ENCODE data around the gene TBX4.
A peak's percentile ranks its signal among the peaks of the same experiment; 100 is the strongest.

Gene TBX4
- total RNA-seq: 0 reads per million in 3 experiments

DNA sequence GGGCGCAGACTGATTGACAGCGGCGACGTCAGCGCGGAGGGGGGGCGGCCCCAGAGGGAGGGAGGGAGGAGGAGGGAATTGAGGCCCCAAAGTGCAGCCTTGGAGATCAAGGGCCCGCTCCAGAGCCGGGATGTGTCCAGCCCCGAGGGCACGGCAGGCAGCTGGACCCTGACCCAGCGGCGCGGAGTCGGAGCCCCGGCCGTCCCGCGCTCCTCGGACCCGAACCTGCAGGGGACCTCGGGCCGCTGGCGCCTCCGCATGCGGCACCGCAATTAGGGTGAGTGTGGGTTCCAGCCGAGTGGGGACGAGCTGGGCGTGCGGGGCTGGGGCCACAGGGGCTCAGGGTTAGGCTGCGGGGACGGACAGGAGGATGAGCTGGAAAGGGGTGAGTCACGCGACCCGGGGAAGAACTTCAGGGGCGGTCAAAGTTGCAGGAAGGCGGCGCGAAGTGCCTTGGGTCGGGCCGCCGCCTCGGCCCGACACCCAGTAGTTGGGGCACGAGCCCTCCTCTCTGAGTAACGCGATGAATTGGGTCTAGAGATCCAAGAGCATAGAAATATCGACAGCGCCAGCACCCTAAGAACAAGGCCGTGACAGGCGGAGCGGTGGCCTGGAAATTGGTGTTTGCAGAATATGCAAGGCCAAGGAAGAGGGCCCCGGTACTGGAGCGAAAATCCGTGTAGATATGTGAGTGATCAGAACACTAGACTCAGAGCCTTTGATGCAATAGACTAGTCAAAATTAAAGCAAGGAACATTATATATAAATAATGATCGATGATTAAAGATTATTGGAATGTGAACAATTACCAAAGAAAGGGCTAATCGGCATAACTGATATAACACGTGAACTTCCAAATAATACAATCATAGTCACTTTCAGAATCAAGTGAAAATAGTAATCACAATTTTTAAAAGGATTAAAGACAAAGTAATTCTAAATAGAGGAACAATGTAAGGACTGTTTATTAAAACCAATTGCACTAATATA is at the start of gene TBX4:
Gene TBX4 (plus strand): TSS at position 122 of the 990 bp plus-strand sequence. CDS start 4,069 bp downstream, outside the sequence.
- no peak for DNase-seq

DNA sequence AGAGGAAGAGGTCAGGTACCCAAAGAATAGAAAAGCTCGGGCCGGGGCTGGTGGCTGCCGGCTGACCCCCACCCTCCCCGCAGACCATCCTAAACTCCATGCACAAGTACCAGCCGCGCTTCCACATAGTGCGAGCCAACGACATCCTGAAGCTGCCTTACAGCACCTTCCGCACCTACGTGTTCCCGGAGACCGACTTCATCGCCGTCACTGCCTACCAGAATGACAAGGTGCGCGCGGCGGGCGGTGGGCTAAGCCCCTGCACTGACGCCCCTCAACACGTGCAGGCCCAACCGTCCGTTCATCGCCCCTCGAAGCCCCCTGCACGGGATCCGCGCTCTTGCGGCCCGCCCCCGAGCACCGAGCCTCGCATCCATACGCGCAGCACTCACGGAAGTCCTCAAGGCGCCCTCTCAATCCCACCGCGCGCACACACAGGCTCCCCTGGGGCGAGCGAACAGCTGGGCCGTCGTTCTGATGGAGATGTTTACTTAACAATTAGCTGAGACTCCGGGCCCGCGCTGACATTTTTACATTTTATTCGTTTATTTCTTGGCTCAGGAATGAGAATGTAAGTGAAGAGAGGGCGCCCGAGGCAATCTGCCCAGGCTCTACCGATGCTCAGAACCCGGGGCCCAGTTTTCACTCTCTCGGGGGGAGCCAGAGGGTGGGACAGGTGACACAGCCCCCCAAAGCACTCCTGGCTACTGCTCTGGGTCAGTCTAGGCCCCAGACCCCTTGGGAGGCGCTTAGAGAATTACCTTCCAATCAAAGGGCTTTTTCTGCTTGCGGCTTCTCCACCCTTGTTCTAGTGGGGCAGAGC is 49.0 kb upstream of the TBX4 start:
- DNase-seq: no peak

DNA sequence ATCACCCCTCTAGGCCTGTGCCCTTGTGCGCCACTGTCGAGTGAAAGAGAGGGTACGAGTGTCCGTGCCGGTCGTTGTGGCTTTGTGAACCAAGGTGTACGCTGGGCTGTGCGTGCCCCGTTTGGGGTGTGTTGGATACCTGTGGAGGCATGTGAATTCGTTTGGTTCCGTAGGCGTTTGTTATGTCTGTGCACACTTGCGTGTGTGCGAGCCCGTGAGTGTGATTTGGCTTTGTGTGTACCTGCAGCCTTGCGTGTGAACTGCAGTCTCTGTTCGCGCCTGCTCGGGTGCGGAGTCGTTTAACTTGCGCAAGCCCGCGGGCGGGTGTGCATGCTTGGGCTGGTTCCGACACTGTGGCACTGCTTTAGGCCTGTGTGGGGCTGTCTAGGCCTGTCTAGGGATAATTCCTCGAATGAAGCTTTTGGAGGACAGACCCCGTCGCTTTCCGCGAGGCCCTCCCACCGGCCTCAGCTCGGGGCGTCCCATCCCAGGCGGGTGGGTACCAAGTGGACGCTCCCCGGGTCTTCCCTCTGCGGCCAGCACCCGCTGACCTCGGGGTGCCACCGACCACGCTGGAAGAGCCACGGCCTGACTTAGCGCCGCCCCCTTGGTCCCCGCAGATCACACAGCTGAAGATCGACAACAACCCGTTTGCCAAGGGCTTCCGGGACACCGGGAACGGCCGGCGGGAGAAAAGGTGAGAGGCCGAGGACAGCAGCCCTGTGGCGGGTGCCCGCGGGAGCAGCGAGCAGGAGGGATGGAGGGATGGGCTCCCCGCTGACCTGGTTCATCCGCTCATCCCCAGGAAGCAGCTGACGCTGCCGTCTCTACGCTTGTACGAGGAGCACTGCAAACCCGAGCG is 48.2 kb upstream of the TBX4 start:
- no peak for DNase-seq

DNA sequence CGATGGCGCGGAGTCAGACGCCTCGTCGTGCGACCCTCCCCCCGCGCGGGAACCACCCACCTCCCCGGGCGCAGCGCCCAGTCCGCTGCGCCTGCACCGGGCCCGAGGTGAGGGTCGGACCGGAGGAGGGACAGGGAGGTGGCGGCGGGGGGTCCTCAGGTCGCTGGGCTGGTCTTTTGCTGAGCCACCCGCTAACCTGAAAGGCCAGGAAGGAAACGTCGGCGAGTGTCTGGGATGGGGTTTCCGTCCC is 47.6 kb upstream of the TBX4 start:
- DNase-seq: no peak

DNA sequence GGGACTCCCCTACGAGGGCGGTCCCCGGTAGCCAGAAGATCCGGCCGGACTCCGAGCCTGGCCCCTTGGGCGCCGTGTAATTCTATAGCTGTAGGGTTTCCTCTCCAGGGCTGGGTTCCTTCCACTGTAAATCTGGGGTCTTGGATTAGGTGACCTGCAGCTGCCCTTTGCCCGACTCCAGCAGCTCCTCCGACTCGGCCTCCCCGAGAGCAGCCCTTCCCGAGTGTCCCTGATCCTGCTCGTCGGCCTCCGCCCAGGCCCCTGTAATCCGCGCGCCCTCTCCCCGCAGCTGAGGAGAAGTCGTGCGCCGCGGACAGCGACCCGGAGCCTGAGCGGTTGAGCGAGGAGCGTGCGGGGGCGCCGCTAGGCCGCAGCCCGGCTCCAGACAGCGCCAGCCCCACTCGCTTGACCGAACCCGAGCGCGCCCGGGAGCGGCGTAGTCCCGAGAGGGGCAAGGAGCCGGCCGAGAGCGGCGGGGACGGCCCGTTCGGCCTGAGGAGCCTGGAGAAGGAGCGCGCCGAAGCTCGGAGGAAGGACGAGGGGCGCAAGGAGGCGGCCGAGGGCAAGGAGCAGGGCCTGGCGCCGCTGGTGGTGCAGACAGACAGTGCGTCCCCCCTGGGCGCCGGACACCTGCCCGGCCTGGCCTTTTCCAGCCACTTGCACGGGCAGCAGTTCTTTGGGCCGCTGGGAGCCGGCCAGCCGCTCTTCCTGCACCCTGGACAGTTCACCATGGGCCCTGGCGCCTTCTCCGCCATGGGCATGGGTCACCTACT is 47.1 kb upstream of the TBX4 start:
- no peak for DNase-seq

DNA sequence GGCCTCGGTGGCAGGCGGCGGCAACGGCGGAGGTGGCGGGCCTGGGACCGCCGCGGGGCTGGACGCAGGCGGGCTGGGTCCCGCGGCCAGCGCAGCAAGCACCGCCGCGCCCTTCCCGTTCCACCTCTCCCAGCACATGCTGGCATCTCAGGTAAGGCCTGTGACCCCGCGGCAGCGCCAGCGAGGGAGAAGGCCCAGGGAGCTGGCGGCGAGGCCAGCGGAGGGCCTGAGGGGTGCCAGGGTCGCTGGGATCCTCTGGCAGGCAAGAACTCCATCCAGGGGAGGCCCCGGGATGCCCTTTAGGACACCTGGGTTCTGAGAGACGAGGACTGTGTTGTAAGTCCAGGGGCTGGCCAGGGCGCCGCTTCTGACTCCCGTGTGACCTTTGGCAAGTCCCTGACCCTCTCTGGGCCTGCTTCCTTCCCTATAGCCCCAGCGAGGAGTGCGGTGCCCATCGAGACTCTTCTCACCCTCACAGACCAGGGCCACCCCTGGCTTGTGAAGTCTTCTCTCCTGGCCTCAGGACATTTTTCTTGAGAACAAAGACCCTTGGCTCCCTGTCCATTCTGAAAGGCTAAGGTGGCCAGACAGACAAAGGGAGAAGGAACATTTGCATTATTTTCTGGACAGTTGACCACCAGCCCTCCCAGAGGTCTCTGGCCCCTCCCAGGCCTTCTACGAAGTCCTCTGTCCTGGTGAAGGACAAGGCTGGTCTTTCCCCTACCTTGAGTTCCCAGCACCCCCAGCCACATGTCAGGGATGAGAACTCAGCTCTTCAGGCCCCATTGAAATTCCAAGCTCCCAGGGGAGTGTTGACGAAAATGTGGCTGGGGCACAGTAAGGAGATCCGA is 46.3 kb upstream of the TBX4 start:
- DNase-seq: no peak

DNA sequence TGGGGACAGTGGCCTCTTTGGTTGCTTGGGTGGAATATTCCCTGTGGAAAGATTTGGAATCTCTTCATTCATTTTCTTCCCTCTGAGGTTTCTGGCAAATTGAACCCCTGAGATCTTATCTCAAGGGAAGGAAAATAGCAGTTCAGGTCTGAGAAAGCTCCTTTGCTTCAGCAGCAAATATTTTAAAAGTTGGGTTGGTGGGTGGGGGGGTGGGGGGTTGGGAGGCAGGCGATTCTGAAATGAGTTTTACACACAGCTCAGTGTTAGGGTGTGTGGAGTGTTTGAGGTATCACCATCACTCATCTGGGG is 45.7 kb upstream of the TBX4 start:
- DNase-seq: no peak

DNA sequence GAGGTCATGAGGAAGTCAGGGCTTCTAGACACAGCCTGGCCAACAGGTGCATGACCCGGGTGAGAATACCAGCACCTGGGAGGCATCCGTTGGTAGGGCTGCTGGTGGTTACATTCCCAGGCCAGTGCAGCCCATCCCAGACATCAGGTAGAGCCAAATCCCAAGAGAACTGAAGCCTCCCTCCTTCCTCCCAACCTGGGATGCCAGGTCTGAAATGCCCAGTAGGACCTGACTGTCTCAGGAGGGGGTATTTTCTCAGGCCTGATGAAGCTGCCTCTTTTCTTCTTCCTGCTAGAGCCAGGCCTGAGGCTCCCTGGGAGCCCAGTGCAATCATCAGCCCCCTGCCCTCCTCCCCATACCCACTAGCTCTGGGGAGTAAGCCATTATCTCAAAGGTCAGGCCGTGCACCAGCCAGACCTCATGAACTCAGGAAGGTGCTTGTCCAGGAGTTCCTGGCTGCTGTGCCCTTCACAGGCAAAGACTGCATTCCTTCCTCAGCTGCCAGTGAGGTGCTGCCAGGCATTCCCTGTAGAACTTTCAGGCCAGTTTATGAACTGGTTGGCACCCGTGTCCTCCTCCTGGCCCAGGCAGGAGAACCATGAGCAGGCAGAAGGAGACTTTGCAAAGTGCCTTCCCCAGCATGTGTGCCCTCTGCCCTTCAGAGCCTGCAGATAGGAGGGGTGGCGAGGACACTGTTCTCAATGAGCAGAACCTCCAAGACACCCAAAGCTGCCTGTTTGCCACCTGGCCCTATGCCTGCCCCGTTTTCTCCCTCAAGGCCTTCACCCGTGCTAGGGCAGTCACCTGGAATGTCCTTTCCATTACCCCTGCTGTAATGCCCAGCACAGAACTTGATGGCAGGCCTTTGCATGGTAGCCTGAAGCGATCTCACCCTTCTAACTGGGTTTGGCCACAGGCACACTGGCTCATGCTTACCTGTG is 45.0 kb upstream of the TBX4 start:
- no peak for DNase-seq

DNA sequence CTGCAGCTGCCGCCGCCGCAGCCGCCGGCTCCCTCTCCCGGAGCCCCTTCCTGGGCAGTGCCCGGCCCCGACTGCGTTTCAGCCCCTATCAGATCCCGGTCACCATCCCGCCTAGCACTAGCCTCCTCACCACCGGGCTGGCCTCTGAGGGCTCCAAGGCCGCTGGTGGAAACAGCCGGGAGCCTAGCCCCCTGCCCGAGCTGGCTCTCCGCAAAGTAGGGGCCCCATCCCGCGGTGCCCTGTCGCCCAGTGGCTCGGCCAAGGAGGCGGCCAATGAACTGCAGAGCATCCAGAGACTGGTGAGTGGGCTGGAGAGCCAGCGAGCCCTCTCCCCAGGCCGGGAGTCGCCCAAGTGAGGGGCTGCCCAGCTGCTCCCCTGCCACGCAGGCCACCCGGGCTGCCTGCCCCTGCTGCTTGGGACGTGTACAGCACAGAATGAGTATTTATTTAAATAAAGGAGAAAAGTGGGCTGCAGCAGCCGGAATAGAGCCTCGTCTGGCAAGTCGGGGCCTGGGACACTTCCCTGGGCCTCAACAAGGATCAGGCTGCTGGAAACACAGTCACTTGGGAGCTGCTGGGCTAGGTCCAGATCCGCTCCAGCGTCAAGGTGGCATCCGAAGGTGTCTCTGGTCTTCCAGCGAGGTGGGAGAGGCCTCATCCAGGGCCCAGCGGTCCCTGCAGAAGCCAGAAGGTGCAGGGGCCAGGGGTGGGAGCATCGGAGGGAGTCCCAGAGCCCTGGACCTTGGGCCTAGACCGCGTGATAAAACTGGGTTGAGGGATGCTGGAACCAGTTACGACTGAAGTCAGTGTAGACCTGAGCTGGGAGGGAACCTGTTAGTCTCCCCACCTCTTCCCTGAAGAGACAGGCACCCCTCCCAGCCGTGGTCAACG is 43.8 kb upstream of the TBX4 start:
- no peak for DNase-seq

DNA sequence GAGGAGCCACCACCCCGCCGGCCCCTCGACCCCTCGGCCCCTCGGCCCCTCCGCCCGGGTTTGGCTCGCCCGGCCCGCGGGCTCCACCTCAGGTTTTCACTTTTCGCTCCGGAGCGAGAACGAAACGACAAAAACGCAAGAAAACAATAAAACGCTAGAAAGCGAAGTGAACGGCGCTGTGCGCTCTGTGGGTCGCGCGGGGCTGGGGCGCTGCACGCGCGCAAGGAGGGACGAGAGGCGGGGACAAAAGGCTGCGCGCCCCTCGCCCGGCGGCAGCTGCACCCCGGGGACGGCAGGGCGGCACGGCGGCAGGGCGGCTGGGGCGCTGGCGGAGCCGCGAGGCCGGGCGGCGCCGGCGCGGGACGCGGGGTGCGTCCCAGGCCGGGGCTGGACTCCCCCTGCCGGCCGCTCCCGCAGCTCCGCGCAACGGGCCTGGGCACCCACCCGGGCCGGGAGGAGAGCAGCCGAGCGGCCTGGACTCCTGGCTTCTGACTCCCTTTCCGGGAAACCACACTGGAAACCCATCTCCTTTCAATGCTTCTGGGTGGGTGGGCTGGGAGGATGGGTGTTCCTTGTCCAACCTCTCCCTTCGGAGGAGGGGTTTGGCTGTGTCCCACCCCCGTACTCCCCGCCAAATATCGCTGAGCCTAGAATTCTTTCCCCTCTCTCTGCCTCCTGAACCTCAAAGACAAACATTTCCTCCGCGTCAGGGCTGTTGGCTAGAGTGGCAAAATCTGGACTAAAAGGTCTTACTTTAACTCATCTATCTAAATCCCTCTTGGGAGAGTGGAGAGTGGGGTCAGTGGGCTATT is 42.7 kb upstream of the TBX4 start:
- no peak for DNase-seq

DNA sequence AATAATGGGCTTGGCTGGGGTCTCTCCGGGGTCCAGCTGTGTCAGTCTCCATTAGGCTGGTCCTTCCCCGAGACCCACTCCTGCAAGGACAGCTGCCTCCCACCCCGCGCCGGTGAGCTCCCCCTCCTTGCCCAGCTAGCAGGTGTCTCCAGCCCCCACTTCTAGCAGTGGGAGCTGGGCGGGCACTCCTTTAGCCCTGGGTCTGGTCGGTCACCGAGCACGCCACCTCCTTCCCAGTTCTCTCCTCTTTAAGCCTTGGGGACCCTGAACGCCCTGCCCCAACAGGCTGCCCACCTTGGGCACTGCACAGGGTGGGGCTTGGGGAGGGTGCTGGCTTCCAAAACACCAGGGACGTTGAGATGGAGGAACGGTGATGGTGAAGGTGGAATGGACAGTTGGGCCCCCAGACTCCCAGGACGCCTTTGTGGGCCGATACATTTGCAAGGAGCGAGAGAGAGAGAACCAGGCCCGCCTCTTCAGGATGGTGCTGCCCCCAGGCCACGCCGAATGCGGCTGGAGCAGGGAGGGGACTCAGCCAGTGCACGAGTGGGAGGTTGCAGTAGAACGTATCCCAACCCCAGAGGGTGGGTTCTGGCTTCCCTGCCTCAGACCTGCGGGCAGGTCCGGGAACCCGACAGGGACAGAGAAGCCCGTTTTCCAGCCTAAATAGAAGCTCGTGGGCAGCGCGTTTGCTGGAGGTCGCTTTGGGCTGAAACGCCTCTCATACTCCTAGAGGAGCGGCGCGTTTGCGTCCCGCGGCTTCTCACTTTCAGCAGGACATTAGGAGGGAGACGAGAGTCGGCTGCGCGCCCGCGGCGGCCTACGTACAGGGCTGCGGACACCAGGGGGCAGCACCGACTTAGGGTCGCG is 41.8 kb upstream of the TBX4 start:
- DNase-seq: peak; percentile 58

DNA sequence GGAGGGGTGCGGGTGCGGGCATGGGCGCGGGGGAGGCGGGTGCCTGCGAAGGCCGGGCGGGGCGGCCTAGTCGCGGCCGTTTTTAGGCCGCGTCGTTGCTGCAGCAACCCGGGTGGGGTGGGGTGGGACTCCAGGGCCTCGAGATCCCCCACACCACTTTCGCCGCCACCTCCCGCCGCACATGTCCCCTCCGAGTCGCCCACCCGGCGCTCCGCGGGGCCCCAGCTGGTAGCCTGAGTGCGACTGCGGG is 41.3 kb upstream of the TBX4 start:
- DNase-seq: no peak

DNA sequence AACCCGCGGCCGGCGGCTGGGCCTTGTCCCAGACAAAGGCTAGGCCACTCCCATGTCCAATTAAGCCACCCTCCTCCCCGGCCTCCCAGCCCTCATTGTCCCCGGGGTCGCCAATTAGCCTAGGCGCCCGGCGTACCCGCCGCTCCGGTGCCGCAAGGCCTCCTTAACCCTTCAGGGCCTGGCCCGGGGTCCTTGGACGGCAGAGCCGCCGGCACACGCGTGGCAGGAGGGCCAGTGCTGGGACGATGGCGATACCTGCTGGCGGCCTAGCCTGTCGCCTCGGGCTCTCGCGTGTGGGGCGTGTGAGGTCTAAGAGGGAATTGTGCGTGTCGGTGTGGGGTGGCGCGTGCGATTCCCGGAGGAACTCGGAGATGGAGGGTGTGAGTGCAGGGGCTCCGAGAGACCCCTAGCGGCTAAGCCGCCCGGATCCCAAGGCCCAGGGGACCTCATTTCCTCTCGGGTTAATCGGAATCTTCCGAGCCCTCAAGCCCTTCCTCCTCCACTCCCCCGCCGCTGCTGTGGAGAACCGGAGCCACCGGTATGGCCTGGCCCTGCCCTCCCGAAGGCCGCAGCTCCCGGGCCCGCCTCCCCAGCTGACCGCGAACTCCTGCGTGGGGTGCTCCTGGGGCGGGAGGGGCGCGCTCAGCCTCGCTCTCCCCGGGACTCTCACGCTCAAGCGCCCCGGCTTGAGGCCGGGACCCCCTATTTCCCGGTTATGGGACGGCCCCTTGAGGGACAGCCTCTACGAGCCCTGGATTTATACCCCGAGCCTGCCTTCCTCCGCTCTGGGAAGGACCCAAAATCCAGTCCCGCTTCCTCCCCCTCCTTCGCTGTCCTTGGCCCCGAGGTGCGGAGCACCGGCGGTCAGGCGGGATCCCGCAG is 40.7 kb upstream of the TBX4 start:
- no peak for DNase-seq

DNA sequence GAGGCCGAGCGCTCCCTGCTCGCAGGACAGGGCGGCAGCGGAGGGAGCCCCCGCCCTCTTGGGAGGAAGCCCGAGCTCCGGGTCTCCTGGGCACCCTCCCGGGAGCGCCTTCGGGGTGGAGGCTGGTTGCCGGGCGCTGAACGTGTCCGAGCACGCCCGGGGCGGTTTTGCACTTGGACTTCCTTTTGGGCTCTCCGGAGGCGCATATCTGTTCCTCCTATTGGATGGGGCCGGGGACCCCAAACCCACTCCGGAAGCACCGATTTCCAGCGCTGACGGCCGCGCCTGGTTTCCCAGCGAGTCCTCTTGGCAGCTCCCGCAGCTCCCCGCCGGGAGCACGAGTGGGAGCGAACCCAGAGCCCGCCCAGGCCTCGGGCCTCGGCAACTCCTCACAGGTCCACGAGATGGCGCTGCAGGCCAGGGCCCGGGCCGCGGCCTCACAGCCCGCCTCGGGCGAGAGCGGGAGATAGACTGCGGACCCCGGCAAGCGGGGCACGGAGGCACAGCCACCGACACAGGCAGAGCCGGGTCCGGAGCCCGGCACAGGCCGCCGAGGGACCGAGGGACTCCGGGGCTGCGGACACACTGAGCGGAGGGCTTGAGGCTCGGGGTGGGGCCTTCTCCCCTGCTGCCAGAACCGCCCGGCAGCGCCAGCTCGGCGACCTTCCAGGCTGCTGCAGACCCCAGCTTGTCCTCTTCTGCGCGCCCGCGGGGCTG is 39.9 kb upstream of the TBX4 start:
- DNase-seq: peak; percentile 73

DNA sequence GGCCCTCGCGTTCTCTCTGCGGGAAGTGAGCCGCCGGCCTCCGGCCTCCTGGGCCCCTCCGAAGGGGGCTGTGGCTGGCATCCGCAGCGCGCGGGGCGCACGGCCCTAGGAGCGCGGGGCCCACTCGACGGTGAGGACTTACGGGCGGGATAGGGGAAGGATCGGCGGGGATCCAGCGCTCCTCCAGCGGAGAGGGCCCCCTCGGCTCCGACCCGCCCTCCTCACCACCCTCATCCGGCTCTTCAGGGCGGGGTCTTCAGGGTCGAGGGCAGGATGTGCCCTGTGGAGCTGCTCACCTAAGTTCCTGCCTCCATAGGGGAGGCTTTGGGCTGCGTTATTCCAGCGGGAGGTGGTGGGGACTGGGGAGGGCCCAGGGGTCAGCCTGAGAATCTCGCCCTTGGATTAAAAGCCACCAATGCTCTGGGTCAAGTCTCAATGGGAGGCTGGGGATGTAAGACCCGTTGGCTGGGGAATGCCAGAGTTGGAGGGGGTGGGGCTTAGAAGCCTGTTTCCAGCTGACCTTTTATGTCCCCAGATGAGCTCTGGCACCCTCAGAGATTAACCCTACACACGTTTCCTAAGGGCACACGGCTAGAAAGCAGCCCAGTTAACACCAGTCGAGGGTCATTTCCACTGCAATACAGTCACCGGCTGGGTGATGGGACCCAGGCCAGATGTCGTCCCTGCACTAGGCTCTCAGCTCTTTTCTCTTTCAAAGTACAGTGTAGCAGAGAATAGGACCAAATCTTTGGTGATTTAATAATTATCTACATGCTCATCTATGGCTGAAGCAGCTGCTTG is 39.2 kb upstream of the TBX4 start:
- DNase-seq: no peak
